Measurements from ENCODE around the gene C10orf90. TPM values are rescaled to one million over a fixed set of nuclear protein-coding genes. Genes with fewer than 3 reads are reported as not detected.
"Not testable (repeated sequence)": the region's sequence is repeated elsewhere in the genome, so short reads cannot be mapped to it uniquely, and the experiment has no call there.

The C10orf90 gene
- total RNA-seq, 3 donors from 2014 or later (not counting 1 experiment from before 2014, with no cell fraction given), result not detected

DNA sequence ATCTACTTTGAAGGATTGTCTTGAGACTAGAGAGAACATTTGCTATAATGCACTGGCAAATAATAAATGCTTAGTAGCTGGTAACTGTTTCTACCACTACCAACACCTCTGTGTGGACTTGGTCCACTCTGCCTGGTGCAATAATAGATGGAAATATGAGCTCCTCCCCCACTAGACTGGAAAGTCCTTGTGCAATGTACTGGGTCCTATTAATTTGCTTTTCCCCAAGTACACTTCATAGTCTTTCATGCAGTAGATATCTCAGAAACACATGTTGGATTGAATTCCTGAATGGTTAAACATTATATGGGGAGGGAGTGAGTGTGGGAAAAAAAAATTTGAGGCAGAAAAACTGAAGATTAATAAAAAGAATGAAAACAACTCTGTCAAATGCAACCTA lies 119.3 kb downstream of the C10orf90 start:
- ATAC-seq (no peak), DNase-seq (no peak)
- H3K4me3 Mint-ChIP-seq, result no peak overlapping the region

DNA sequence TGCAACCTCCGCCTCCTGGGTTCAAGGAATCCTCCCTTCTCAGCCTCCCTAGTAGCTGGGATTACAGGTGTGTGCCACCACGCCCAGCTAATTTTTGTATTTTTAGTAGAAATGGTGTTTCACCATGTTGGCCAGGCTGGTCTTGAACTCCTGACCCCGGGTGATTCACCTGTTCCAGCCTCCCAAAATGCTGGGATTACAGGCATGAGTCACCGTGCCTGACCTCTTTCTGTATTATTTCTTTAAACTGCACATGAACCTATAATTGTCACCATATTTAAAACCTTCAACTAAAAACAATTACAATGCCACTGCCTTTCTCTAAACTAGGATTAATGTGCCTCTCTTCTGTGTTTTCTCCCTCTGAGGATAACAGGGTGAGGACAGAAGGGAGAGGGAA lies 119.9 kb downstream of the C10orf90 start:
- intact Hi-C loops (cut with micrococcal nuclease); H3K9me3 Mint-ChIP-seq; H3K27ac ChIP-seq (ENCODE audit: low read length); H3K4me3 Mint-ChIP-seq; H3K4me1 ChIP-seq (ENCODE audit: control insufficient read depth, insufficient read depth, low read length); DNase-seq; H3K27ac Mint-ChIP-seq; H3K36me3 ChIP-seq (ENCODE audit: control insufficient read depth, insufficient read depth, low read length); H3K4me1 Mint-ChIP-seq; ATAC-seq; H3K27me3 ChIP-seq (ENCODE audit: control insufficient read depth, insufficient read depth, low read length); H3K4me3 ChIP-seq (ENCODE audit: low read length); H3K9me3 ChIP-seq (ENCODE audit: control insufficient read depth, insufficient read depth, low read length); H3K36me3 Mint-ChIP-seq: not testable (repeated sequence)
- 80% methylated on average over 3 of the region's 4 CpGs for WGBS (ENCODE audit: insufficient coverage)
- peaks cover 8 to 24% of the 10 kb centered on the region in 2 donors for H3K27me3 Mint-ChIP-seq (ENCODE audit: low read depth in 2 of 2)

More for the DNA sequence above, 119.3 kb downstream of the C10orf90 start:
- H3K36me3 ChIP-seq (ENCODE audit: control insufficient read depth, insufficient read depth, low read length), result no peaks in the 10 kb centered on the region
- TF ChIP-seq, protein P1, sequence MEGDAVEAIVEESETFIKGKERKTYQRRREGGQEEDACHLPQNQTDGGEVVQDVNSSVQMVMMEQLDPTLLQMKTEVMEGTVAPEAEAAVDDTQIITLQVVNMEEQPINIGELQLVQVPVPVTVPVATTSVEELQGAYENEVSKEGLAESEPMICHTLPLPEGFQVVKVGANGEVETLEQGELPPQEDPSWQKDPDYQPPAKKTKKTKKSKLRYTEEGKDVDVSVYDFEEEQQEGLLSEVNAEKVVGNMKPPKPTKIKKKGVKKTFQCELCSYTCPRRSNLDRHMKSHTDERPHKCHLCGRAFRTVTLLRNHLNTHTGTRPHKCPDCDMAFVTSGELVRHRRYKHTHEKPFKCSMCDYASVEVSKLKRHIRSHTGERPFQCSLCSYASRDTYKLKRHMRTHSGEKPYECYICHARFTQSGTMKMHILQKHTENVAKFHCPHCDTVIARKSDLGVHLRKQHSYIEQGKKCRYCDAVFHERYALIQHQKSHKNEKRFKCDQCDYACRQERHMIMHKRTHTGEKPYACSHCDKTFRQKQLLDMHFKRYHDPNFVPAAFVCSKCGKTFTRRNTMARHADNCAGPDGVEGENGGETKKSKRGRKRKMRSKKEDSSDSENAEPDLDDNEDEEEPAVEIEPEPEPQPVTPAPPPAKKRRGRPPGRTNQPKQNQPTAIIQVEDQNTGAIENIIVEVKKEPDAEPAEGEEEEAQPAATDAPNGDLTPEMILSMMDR (IDR thresholded peaks at IDR 0.05), result no peak
- H3K4me3 ChIP-seq (ENCODE audit: low read length), result no peak overlapping the region
- H3K27ac ChIP-seq (ENCODE audit: low read length), result no peak overlapping the region
- H3K27me3 Mint-ChIP-seq (ENCODE audit: low read depth in 2 of 2), result peaks cover 3 to 24% of the 10 kb centered on the region in 2 donors
- intact Hi-C loops (cut with micrococcal nuclease), result no loop called here
- no peaks in the 10 kb centered on the region for H3K9me3 ChIP-seq (ENCODE audit: control insufficient read depth, insufficient read depth, low read length)
- H3K27me3 ChIP-seq (ENCODE audit: control insufficient read depth, insufficient read depth, low read length), result no peaks in the 10 kb centered on the region
- H3K4me1 Mint-ChIP-seq, result no peaks in the 10 kb centered on the region
- H3K27ac Mint-ChIP-seq, result no peak overlapping the region
- no peaks in the 10 kb centered on the region for H3K36me3 Mint-ChIP-seq
- no peaks in the 10 kb centered on the region for H3K9me3 Mint-ChIP-seq
- no peaks in the 10 kb centered on the region for H3K4me1 ChIP-seq (ENCODE audit: control insufficient read depth, insufficient read depth, low read length)

DNA sequence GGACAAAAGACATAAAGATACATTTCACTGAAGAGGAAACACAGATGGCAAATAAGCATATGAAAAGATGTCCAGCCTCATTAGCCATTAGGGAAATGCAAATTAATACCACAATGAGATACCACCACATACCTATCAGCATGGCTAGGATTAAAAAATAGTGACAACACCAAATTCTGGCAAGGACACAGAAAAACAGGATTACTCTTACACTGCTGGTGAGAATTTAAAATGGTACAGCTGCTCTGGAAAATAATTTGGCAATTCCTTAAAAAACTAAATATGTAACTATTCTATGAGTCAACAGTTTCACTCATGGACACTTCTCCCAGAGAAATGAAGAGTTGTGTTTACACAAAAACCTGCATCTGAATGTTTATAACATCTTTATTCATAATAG lies 121.1 kb downstream of the C10orf90 start:
- Mint-ChIP-seq H3K36me3 (no peaks in the 10 kb centered on the region), H3K27me3 (ENCODE audit: low read depth in 2 of 2) (peaks cover 12 to 32% of the 10 kb centered on the region in 2 donors), H3K27ac (no peak overlapping the region), H3K4me3 (no peak overlapping the region), H3K4me1 (no peaks in the 10 kb centered on the region), H3K9me3 (no peaks in the 10 kb centered on the region)
- ATAC-seq (no peak), DNase-seq (no peak)
- H3K36me3 ChIP-seq (ENCODE audit: control insufficient read depth, insufficient read depth, low read length), result no peaks in the 10 kb centered on the region
- no peaks in the 10 kb centered on the region for H3K4me1 ChIP-seq (ENCODE audit: control insufficient read depth, insufficient read depth, low read length)
- TF ChIP-seq, protein P1 (IDR thresholded peaks at IDR 0.05), result no peak
- intact Hi-C loops (cut with micrococcal nuclease), result no loop called here
- no peak overlapping the region for H3K4me3 ChIP-seq (ENCODE audit: low read length)
- H3K27me3 ChIP-seq (ENCODE audit: control insufficient read depth, insufficient read depth, low read length), result no peaks in the 10 kb centered on the region
- H3K27ac ChIP-seq (ENCODE audit: low read length), result no peak overlapping the region
- H3K9me3 ChIP-seq (ENCODE audit: control insufficient read depth, insufficient read depth, low read length), result no peaks in the 10 kb centered on the region

DNA sequence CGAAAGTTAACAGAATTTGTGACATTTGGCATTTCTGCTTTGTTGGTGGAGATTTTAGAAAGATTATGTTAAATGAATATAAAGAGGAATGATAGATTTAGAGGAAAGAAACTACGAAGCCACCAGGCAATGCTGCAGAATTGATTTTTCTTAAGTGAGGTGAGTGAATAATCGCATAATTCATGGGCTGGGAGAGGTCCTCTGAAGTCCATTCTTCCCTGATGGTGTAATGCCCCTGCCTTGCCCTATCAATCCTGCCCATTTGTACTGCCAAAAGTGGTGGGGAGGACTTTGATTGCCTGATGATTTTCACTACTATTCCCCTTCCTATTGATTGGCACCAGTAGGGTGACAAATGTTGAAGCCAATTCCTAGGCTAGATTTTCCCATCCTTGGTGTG lies 125.9 kb downstream of the C10orf90 start:
- no peaks in the 10 kb centered on the region for H3K9me3 ChIP-seq (ENCODE audit: control insufficient read depth, insufficient read depth, low read length)
- TF ChIP-seq, protein P1 (IDR thresholded peaks at IDR 0.05), result no peak
- H3K27ac ChIP-seq (ENCODE audit: low read length), result no peak overlapping the region
- H3K9me3 Mint-ChIP-seq, result no peaks in the 10 kb centered on the region
- peaks cover 17 to 23% of the 10 kb centered on the region in 2 donors for H3K27me3 Mint-ChIP-seq (ENCODE audit: low read depth in 2 of 2)
- WGBS (ENCODE audit: insufficient coverage), result 78% methylated on average over 3 of the region's 3 CpGs
- no peak overlapping the region for H3K27ac Mint-ChIP-seq
- no peak overlapping the region for H3K4me3 Mint-ChIP-seq
- no peaks in the 10 kb centered on the region for H3K27me3 ChIP-seq (ENCODE audit: control insufficient read depth, insufficient read depth, low read length)
- H3K36me3 Mint-ChIP-seq, result no peaks in the 10 kb centered on the region
- no peak for ATAC-seq
- DNase-seq, result no peak
- no peak overlapping the region for H3K4me3 ChIP-seq (ENCODE audit: low read length)
- H3K36me3 ChIP-seq (ENCODE audit: control insufficient read depth, insufficient read depth, low read length), result no peaks in the 10 kb centered on the region
- H3K4me1 ChIP-seq (ENCODE audit: control insufficient read depth, insufficient read depth, low read length), result no peaks in the 10 kb centered on the region
- H3K4me1 Mint-ChIP-seq, result no peaks in the 10 kb centered on the region
- intact Hi-C loops (cut with micrococcal nuclease), result no loop called here

Data from natural killer cell (primary cell).